Prostate gland (tissue), 2 donors: Measurements from ENCODE around the gene ANO3. TPM values are rescaled to one million over a fixed set of nuclear protein-coding genes. Genes with fewer than 3 reads are reported as not detected.

Source experiments
- DNase-seq: peaks from one replicate; pipeline ENCODE4 v3.0.0-alpha.2; 2019; ENCODE audit warnings: low spot score
- H3K27ac ChIP-seq, 2 donors: fragments of 200-600 bp; sonication (generic); 2 replicates each; pipeline ENCODE4 v1.5.1; 2017 to 2019
- H3K27me3 ChIP-seq: fragments of 200-600 bp; sonication (generic); replicated peaks from 2 replicates; pipeline ENCODE4 v1.5.1; 2019; ENCODE audit not compliant: insufficient read depth
- H3K36me3 ChIP-seq, 2 donors: fragments of 200-600 bp; sonication (generic); 1 replicate in 1 of 2; 2 replicates in 1 of 2; pipeline versions ENCODE4 v1.5.1 to v1.8.1; 2017 to 2019
- H3K4me1 ChIP-seq: fragments of 200-600 bp; sonication (generic); replicated peaks from 2 replicates; pipeline ENCODE4 v1.5.1; 2019
- H3K4me3 ChIP-seq, 2 donors: fragments of 200-600 bp; sonication (generic); 2 replicates each; pipeline ENCODE4 v1.5.1; 2017 to 2019
- H3K9me3 ChIP-seq: fragments of 200-600 bp; sonication (generic); 2 replicates; pipeline ENCODE4 v1.5.1; 2017
- CTCF ChIP-seq, 4 experiments: fragments of 200-600 bp in 2 of 4; fragments of 450-650 bp in 2 of 4; sonication (generic) in 2 of 4; IDR thresholded peaks; 1 replicate in 3 of 4; 2 replicates in 1 of 4; pipeline ENCODE4 v1.5.1; 2016 to 2019; ENCODE audit warnings: antibody characterized with exemption in 4 of 4, mild to moderate bottlenecking in 2 of 4, moderate library complexity in 2 of 4
- POLR2A ChIP-seq: fragments of 450-650 bp; IDR thresholded peaks from one replicate; pipeline ENCODE4 v1.6.1; 2016; ENCODE audit warnings: antibody characterized with exemption, mild to moderate bottlenecking
- POLR2AphosphoS5 ChIP-seq: sonication (generic); formaldehyde crosslinking; IDR thresholded peaks from one replicate; pipeline ENCODE4 v1.6.1; 2017; ENCODE audit warnings: antibody characterized with exemption
- WGBS: methylation state at CpG from one replicate; pipeline ENCODE4 v1.1.5; 2018; 5-methylcytosine and 5-hydroxymethylcytosine counted together
- intact Hi-C: fragments of 100-400 bp; cut with DNase I; formaldehyde crosslinking; loops from one replicate; pipeline ENCODE4 v1.14.2; 2022
- total RNA-seq, 2 donors: library from RNA; depleted of rRNA; stranded (reverse); fragments of >200 nt; gene quantifications; one replicate each; pipeline ENCODE4 v1.1.0, GENCODE V29; 2016

The ANO3 gene
- total RNA-seq, 2 donors from 2014 or later: 0.68 TPM; not detected in 1

DNA sequence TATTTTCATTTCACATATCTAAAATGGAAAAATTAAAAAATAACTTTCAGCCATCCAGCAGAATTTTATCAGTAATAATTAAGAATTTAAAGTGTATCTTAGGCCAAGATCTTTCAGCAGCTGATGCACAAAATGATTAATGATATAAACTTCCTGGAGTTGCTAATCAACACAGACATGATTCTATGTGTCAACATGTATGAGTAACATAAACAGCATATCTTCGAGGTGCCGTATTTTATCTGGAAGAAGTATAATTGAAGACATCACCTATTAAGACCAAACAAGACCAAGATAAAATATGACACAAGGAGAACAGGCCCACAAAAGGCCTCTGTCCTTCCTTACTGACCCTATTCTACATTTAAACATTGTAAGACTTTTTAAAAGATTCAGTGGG, 344.7 kb downstream of the ANO3 start:
- intact Hi-C loops: no loop called here
- Histone ChIP-seq H3K36me3 (no peaks in the 10 kb centered on the region), H3K9me3 (no peaks in the 10 kb centered on the region), H3K4me1 (no peaks in the 10 kb centered on the region), H3K4me3 (no peak overlapping the region), H3K27me3 (no peaks in the 10 kb centered on the region), H3K27ac (no peak overlapping the region)
- WGBS: 81% methylated on average over 2 of the region's 2 CpGs
- DNase-seq: no peak
- TF ChIP-seq CTCF (IDR thresholded peaks at IDR 0.05) (no peak), POLR2A (no peak), POLR2AphosphoS5 (no peak)

DNA sequence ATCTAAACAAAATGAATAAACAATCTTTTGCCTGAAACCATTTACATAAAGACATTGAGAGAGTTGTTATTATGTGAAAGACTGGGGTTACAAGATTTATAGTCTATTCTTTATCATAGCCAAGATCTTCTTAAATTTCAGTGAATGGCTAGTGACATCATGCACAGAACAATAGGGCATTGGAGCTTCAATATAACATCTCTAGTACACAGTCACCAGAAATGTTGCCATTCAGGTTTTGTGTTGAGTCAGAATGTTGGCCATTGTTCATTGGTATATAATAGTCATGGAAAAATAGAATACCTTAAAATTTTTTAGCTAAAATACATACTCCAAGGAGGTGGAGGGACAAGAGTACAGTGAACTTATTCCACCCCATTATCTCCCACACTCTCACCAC, 345.6 kb downstream of the ANO3 start:
- DNase-seq: no peak
- H3K36me3 ChIP-seq: no peaks in the 10 kb centered on the region
- no peaks in the 10 kb centered on the region for H3K4me1 ChIP-seq
- H3K4me3 ChIP-seq: no peak overlapping the region
- no peak overlapping the region for H3K27ac ChIP-seq
- TF ChIP-seq POLR2A: no peak
- TF ChIP-seq CTCF (IDR thresholded peaks at IDR 0.05): no peak
- intact Hi-C loops: no loop called here
- H3K9me3 ChIP-seq: no peaks in the 10 kb centered on the region
- no peaks in the 10 kb centered on the region for H3K27me3 ChIP-seq

DNA sequence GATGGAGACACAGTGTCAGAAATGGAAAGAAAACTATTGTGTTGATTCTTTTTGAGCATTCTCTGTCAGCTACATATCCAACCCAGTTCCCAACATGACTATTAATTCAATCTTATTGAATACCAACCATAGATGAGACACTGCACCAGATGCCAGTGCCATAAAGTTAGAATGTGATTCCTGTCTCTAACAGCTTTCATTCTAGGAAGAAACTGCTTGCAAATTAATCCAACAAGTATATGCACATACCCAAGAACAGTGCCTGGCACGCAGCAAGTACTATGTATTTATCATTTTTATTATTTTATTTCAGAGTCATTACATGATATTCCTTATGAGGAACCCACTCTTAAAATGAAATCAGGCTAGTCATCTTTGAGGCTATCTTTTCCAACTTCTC, 355.4 kb downstream of the ANO3 start:
- intact Hi-C loops: no loop called here
- H3K27me3 ChIP-seq: no peaks in the 10 kb centered on the region
- no peak overlapping the region for H3K27ac ChIP-seq
- no peaks in the 10 kb centered on the region for H3K9me3 ChIP-seq
- WGBS: 83% methylated on average over 1 of the region's 1 CpG
- no peaks in the 10 kb centered on the region for H3K4me1 ChIP-seq
- no peaks in the 10 kb centered on the region for H3K36me3 ChIP-seq
- no peak for DNase-seq
- H3K4me3 ChIP-seq: no peak overlapping the region
- no peak for TF ChIP-seq CTCF (IDR thresholded peaks at IDR 0.05)

GRCh38 chr11:26688701-26689100, 356.8 kb downstream of the ANO3 start:
- DNase-seq: no peak
- TF ChIP-seq CTCF (IDR thresholded peaks at IDR 0.05) (no peak), POLR2A (no peak), POLR2AphosphoS5 (no peak)
- Histone ChIP-seq H3K4me3 (no peak overlapping the region), H3K9me3 (no peaks in the 10 kb centered on the region), H3K4me1 (no peaks in the 10 kb centered on the region), H3K27me3 (no peaks in the 10 kb centered on the region), H3K27ac (no peak overlapping the region), H3K36me3 (no peaks in the 10 kb centered on the region)
- intact Hi-C loops: no loop called here
- 83% methylated on average over 4 of the region's 4 CpGs for WGBS

GRCh38 chr11:26696330-26696729, 364.4 kb downstream of the ANO3 start:
- intact Hi-C loops: no loop called here
- 54% methylated on average over 3 of the region's 3 CpGs for WGBS
- H3K4me1 ChIP-seq: no peaks in the 10 kb centered on the region

More at GRCh38 chr11:26696330-26696729, 364.4 kb downstream of the ANO3 start:
- Histone ChIP-seq H3K36me3 (no peaks in the 10 kb centered on the region), H3K27me3 (no peaks in the 10 kb centered on the region), H3K27ac (no peak overlapping the region), H3K9me3 (no peaks in the 10 kb centered on the region), H3K4me3 (no peak overlapping the region)
- no peak for DNase-seq
- TF ChIP-seq POLR2A: no peak
- TF ChIP-seq POLR2AphosphoS5: no peak
- no peak for TF ChIP-seq CTCF (IDR thresholded peaks at IDR 0.05)
